Measurements from ENCODE around the gene ERVK3-1. TPM values are rescaled to one million over a fixed set of nuclear protein-coding genes. Genes with fewer than 3 reads are reported as not detected.
"Not testable (repeated sequence)": the region's sequence is repeated elsewhere in the genome, so short reads cannot be mapped to it uniquely, and the experiment has no call there.

ERVK3-1 gene
- total and polyA plus RNA-seq, 2 donors (not counting 1 experiment from before 2014, with no cell fraction given) = 25.6 to 36.6 TPM

- Histone ChIP-seq H3K79me2 (ENCODE audit: control insufficient read depth, insufficient read depth, low read length) (peaks cover 12% of the 10 kb centered on the region), H2AFZ (ENCODE audit: low read length) (no peak overlapping the region), H3K36me3 (ENCODE audit: control insufficient read depth, insufficient read depth, low read length) (peaks cover 9% of the 10 kb centered on the region), H3K27me3 (ENCODE audit: control insufficient read depth, insufficient read depth, low read length) (no peaks in the 10 kb centered on the region), H3K4me2 (ENCODE audit: extremely low read depth, insufficient read depth, low read length) (peak overlapping the region; percentile 87), H4K20me1 (ENCODE audit: control insufficient read depth, extremely low read depth, insufficient read depth, low read length) (no peaks in the 10 kb centered on the region), H3K9me3 (ENCODE audit: control insufficient read depth, insufficient read depth, low read depth, low read length) (no peaks in the 10 kb centered on the region), H3K9ac (ENCODE audit: insufficient read depth, low read length) (peak overlapping the region; percentile 81), H3K4me3 (replicated peaks in 1 of 4; ENCODE audit: control extremely low read depth in 1 of 4, insufficient read depth in 1 of 4, low read depth in 3 of 4, low read length in 4 of 4) (peak overlapping the region; percentile 73 to 95 (median 85)), H3K4me1 (ENCODE audit: control insufficient read depth, extremely low read depth, insufficient read depth, low read length) (no peaks in the 10 kb centered on the region), H3K27ac (ENCODE audit: insufficient read depth, low read length) (peak overlapping the region; percentile 88)
- TF ChIP-seq CTCF (conservative IDR thresholded peaks at IDR 0.05 in 1 of 2, IDR thresholded peaks at IDR 0.05 in 1 of 2; ENCODE audit: low read depth in 1 of 2, low read length in 2 of 2) = no peak
- no peak for TF ChIP-seq EZH2 (IDR thresholded peaks at IDR 0.05; ENCODE audit: low read length, missing control alignments)
- DNase-seq (ENCODE audit: low read depth in 2 of 2) = no peak
Measured at GRCh38 chr19:58305932-58306323, 751 bp downstream of the ERVK3-1 start.

GRCh38 chr19:58307736-58308135, 2.6 kb downstream of the ERVK3-1 start:
- Histone ChIP-seq H3K27ac (ENCODE audit: insufficient read depth, low read length) (no peak overlapping the region), H4K20me1 (ENCODE audit: control insufficient read depth, extremely low read depth, insufficient read depth, low read length) (no peaks in the 10 kb centered on the region), H3K36me3 (ENCODE audit: control insufficient read depth, insufficient read depth, low read length) (peaks cover 13% of the 10 kb centered on the region), H3K9me3 (ENCODE audit: control insufficient read depth, insufficient read depth, low read depth, low read length) (no peaks in the 10 kb centered on the region), H3K79me2 (ENCODE audit: control insufficient read depth, insufficient read depth, low read length) (peaks cover 12% of the 10 kb centered on the region), H3K27me3 (ENCODE audit: control insufficient read depth, insufficient read depth, low read length) (no peaks in the 10 kb centered on the region), H3K4me2 (ENCODE audit: extremely low read depth, insufficient read depth, low read length) (no peak overlapping the region), H2AFZ (ENCODE audit: low read length) (no peak overlapping the region), H3K4me3 (replicated peaks in 1 of 4; ENCODE audit: control extremely low read depth in 1 of 4, insufficient read depth in 1 of 4, low read depth in 3 of 4, low read length in 4 of 4) (no peak overlapping the region), H3K4me1 (ENCODE audit: control insufficient read depth, extremely low read depth, insufficient read depth, low read length) (no peaks in the 10 kb centered on the region), H3K9ac (ENCODE audit: insufficient read depth, low read length) (no peak overlapping the region)
- TF ChIP-seq CTCF (conservative IDR thresholded peaks at IDR 0.05 in 1 of 2, IDR thresholded peaks at IDR 0.05 in 1 of 2; ENCODE audit: low read depth in 1 of 2, low read length in 2 of 2) = no peak
- no peak for TF ChIP-seq EZH2 (IDR thresholded peaks at IDR 0.05; ENCODE audit: low read length, missing control alignments)
- no peak for DNase-seq (ENCODE audit: low read depth in 2 of 2)

GRCh38 chr19:58310685-58311084, 5.5 kb downstream of the ERVK3-1 start:
- peak in 1 of 2 donors; percentile 33 for TF ChIP-seq CTCF (conservative IDR thresholded peaks at IDR 0.05 in 1 of 2, IDR thresholded peaks at IDR 0.05 in 1 of 2; ENCODE audit: low read depth in 1 of 2, low read length in 2 of 2)
- H3K4me3 ChIP-seq (replicated peaks in 1 of 4; ENCODE audit: control extremely low read depth in 1 of 4, insufficient read depth in 1 of 4, low read depth in 3 of 4, low read length in 4 of 4); H4K20me1 ChIP-seq (ENCODE audit: control insufficient read depth, extremely low read depth, insufficient read depth, low read length); H3K4me1 ChIP-seq (ENCODE audit: control insufficient read depth, extremely low read depth, insufficient read depth, low read length); H2AFZ ChIP-seq (ENCODE audit: low read length); H3K9me3 ChIP-seq (ENCODE audit: control insufficient read depth, insufficient read depth, low read depth, low read length); H3K27ac ChIP-seq (ENCODE audit: insufficient read depth, low read length); H3K4me2 ChIP-seq (ENCODE audit: extremely low read depth, insufficient read depth, low read length); H3K9ac ChIP-seq (ENCODE audit: insufficient read depth, low read length); H3K79me2 ChIP-seq (ENCODE audit: control insufficient read depth, insufficient read depth, low read length); H3K27me3 ChIP-seq (ENCODE audit: control insufficient read depth, insufficient read depth, low read length): not testable (repeated sequence)
- H3K36me3 ChIP-seq (ENCODE audit: control insufficient read depth, insufficient read depth, low read length) = peaks cover 24% of the 10 kb centered on the region
- peak in 1 of 2 donors; percentile 34 for DNase-seq (ENCODE audit: low read depth in 2 of 2)
